Measurements from ENCODE around the gene KRT34.

KRT34 gene

DNA sequence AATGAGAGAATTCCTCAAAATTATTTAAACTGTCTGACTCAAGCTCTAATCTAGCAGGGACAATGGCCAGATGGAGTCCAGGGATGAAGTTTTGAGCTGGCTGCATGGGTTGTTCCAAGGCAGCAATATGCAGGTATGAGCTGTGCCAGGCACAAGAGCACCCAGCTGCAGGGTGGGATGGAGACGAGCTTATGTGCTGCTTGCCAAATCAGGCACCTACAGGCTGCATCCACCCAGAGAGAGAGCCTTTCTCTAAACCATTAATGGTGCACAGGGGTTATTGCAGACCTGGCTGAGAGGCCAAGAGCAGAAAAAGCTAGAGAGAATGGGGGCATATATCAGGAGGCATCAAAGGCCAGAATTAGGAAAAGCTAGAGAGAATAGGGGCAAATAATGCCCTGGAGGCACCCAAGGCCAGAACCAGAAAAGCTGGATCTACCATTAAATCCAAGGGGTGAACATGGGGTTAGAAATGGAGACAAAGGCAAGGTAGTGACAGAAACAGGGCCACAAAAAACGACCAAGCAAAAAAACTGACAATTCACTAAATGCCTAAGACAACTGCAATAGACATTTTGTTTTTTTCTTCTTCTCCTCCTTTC, 42.4 kb downstream of the KRT34 start:
- TF ChIP-seq, protein P1, sequence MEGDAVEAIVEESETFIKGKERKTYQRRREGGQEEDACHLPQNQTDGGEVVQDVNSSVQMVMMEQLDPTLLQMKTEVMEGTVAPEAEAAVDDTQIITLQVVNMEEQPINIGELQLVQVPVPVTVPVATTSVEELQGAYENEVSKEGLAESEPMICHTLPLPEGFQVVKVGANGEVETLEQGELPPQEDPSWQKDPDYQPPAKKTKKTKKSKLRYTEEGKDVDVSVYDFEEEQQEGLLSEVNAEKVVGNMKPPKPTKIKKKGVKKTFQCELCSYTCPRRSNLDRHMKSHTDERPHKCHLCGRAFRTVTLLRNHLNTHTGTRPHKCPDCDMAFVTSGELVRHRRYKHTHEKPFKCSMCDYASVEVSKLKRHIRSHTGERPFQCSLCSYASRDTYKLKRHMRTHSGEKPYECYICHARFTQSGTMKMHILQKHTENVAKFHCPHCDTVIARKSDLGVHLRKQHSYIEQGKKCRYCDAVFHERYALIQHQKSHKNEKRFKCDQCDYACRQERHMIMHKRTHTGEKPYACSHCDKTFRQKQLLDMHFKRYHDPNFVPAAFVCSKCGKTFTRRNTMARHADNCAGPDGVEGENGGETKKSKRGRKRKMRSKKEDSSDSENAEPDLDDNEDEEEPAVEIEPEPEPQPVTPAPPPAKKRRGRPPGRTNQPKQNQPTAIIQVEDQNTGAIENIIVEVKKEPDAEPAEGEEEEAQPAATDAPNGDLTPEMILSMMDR (IDR thresholded peaks at IDR 0.05) = no peak
- Mint-ChIP-seq H3K27ac (no peak overlapping the region), H3K9me3 (peaks cover 18% of the 10 kb centered on the region), H3K4me1 (peaks cover 18% of the 10 kb centered on the region), H3K36me3 (ENCODE audit: low read depth) (peaks cover 5% of the 10 kb centered on the region), H3K27me3 (ENCODE audit: low read depth, poor library complexity) (peaks cover 2% of the 10 kb centered on the region), H3K4me3 (no peak overlapping the region)
- DNase-seq = no peak

DNA sequence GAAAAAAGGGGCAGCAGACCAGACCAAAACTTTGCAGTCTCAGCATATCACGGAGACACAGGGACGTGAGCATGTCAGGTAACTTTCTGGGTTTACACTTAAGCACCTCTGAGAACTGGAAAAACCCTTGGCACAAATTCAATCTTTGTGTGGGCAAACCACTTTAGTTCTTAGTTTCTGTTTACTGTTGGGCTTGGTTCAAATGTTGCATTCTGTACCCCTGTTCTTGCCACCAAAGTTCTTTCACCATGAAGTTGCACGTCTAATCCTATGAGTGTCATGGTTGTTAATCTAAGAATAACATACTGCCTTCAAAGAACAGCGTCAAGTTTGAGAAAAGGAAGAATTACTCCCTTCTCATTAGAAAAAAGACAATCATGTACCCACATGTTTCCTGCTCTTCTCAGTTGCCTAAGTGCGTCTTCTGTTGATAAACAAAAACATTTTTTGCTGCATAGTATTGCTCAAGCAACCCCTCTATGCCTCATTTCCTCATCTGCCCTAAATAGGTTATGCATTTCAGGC, 43.1 kb downstream of the KRT34 start:
- Mint-ChIP-seq H3K27me3 (ENCODE audit: low read depth, poor library complexity) (peaks cover 2% of the 10 kb centered on the region), H3K4me3 (no peak overlapping the region), H3K9me3 (peaks cover 18% of the 10 kb centered on the region), H3K4me1 (peaks cover 22% of the 10 kb centered on the region), H3K27ac (no peak overlapping the region), H3K36me3 (ENCODE audit: low read depth) (peaks cover 5% of the 10 kb centered on the region)
- TF ChIP-seq, protein P1 (IDR thresholded peaks at IDR 0.05) = no peak
- no peak for DNase-seq

DNA sequence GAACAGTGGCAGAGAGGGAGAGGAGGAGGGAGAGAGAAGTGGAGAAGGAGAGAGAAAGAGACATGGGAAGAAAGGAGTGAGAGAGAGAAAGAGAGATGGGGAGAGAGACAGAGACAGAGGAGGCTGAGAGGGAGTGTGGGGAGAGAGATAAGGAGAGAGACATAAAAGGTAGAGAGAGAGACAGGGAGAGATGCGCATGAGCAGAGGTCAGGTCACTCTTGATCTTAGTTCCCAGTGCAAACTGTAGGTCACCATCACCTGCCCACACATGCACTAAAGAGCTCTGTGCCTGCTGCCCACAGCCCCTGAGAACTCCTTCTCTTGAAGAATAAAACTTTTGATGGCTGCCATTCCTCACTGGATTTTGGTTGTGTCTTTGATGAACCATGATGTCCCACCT, 46.4 kb downstream of the KRT34 start:
- Mint-ChIP-seq H3K27ac (no peak overlapping the region), H3K27me3 (ENCODE audit: low read depth, poor library complexity) (peaks cover 7% of the 10 kb centered on the region), H3K9me3 (no peaks in the 10 kb centered on the region), H3K36me3 (ENCODE audit: low read depth) (no peaks in the 10 kb centered on the region), H3K4me3 (no peak overlapping the region), H3K4me1 (peaks cover 17% of the 10 kb centered on the region)
- no peak for DNase-seq
- TF ChIP-seq, protein P1 (IDR thresholded peaks at IDR 0.05) = no peak

DNA sequence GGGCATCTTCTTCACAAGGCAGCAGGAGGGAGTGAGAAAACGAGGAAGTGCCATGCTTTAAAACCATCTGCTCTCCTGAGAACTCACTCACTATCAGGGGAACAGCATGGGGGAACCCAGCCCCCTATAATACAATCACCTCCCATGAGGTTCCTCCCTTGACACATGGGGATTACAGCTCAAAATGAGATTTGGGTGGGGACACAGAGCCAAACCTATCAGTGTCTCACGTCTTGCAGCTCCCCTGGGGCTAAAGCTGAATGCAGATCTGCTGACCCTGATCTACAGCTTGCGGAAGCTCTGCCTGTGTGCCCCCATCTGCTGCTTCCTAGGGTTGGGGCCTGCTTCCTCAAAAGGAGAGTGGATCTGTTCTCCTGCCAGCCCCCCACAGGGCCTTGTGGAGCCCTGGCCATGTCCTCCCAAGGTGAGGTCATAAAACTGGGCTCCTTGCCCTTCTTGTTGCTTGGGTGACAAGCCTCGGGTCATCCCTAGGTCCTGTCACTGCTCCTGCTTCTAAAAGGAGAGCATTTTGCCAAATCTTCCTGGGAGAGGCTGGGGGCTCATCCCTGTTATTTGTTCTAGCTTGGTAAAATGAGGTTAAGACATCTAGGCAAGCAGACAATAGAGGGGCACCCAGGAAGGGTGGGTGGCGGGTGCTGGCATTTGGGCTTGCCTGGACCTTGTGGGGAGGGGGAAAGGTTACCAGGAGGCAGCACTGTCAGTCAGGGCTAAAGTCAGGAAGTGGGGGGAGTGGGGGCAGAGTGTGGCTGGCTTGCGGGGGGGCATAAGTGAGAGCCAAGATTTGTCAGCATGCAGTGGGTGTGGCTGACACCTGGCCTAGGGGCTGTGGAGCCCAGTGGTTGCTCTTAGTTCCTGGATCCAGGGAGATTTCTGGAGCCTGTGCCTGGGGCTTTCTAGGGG, 47.5 kb downstream of the KRT34 start:
- TF ChIP-seq, protein P1 (IDR thresholded peaks at IDR 0.05) = no peak
- Mint-ChIP-seq H3K27ac (no peak overlapping the region), H3K36me3 (ENCODE audit: low read depth) (no peaks in the 10 kb centered on the region), H3K9me3 (no peaks in the 10 kb centered on the region), H3K4me3 (no peak overlapping the region), H3K4me1 (peaks cover 8% of the 10 kb centered on the region), H3K27me3 (ENCODE audit: low read depth, poor library complexity) (peaks cover 10% of the 10 kb centered on the region)
- DNase-seq = no peak

DNA sequence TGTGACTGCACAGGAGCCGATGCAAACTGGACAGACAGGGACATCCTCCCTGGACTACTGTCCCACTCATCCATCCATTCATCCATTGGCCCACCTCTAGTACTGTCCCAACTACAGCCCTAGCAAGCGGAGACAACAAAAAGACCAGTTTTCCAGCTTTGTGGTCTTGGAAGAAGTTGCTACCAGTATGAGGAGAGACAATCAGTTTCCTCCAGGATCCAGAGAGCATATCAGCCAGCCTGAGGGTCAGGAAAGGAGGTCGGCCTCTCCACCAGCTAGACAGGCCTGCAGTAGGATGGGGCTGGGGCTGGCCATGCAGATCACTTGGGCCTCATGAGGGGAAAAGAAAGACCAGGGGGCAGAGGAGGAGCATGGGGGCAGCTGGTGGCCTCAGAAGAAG, 48.3 kb downstream of the KRT34 start:
- Mint-ChIP-seq H3K36me3 (ENCODE audit: low read depth) (no peaks in the 10 kb centered on the region), H3K27me3 (ENCODE audit: low read depth, poor library complexity) (peaks cover 10% of the 10 kb centered on the region), H3K4me1 (peaks cover 8% of the 10 kb centered on the region), H3K9me3 (no peaks in the 10 kb centered on the region), H3K27ac (no peak overlapping the region), H3K4me3 (no peak overlapping the region)
- TF ChIP-seq, protein P1 (IDR thresholded peaks at IDR 0.05) = no peak
- no peak for DNase-seq
